H1 (cell line): Measurements from ENCODE around the gene KCNMA1. TPM values are rescaled to one million over a fixed set of nuclear protein-coding genes. Genes with fewer than 3 reads are reported as not detected.

ENCODE experiments used
- CTCF ChIA-PET: fragments of 300-600 bp; sonication (Branson Sonifier 250); formaldehyde crosslinking; loops from one replicate; lab custom pipeline; 2021; ENCODE audit not compliant: partially characterized antibody; lab: Charles Lee
- POLR2A ChIA-PET: fragments of 300-600 bp; sonication (Branson Sonifier 250); formaldehyde crosslinking; loops from one replicate; lab custom pipeline; 2021; ENCODE audit warnings: inconsistent platforms; ENCODE audit not compliant: partially characterized antibody; lab: Charles Lee
- DNase-seq, 2 experiments: peaks; one replicate each; pipeline versions ENCODE4 v3.0.0 to v3.0.0-alpha.2; 2010 to 2022; ENCODE audit warnings: low spot score in 2 of 2, low read depth in 1 of 2, mixed read lengths in 1 of 2
- FAIRE-seq: peaks from 2 replicates; lab custom pipeline; 2011; peaks lifted over from hg19 to GRCh38; lab: Jason Lieb, UNC
- H2AFZ ChIP-seq: 2 replicates; pipeline ENCODE4 v1.8.1; 2012; ENCODE audit warnings: low read length, inconsistent platforms
- H2AK5ac ChIP-seq: 2 replicates; pipeline ENCODE4 v1.6.1; 2013; ENCODE audit warnings: low read depth, low read length
- H2BK120ac ChIP-seq: replicated peaks from 2 replicates; pipeline ENCODE3; 2013; ENCODE audit warnings: low read depth, low read length, inconsistent platforms
- H2BK12ac ChIP-seq: 2 replicates; pipeline ENCODE4 v1.6.1; 2013; ENCODE audit warnings: low read depth, low read length
- H2BK15ac ChIP-seq: 2 replicates; pipeline ENCODE4 v1.6.1; 2013; ENCODE audit warnings: low read length
- H2BK20ac ChIP-seq: 2 replicates; pipeline ENCODE4 v1.6.1; 2013; ENCODE audit warnings: low read length
- H2BK5ac ChIP-seq: 2 replicates; pipeline ENCODE4 v1.6.1; 2013; ENCODE audit warnings: low read depth, low read length
- H3K14ac ChIP-seq: 2 replicates; pipeline ENCODE4 v1.6.1; 2013; ENCODE audit warnings: inconsistent platforms; ENCODE audit not compliant: insufficient read length
- H3K18ac ChIP-seq: 2 replicates; pipeline ENCODE4 v1.6.1; 2013; ENCODE audit warnings: low read length; ENCODE audit errors: extremely low read depth
- H3K23ac ChIP-seq: 2 replicates; pipeline ENCODE4 v1.6.1; 2013; ENCODE audit warnings: inconsistent platforms; ENCODE audit not compliant: insufficient read length
- H3K23me2 ChIP-seq: 2 replicates; pipeline ENCODE4 v1.6.1; 2013; ENCODE audit warnings: low read depth, low read length
- H3K27ac ChIP-seq: 2 replicates; pipeline ENCODE4 v1.6.1; 2011; ENCODE audit warnings: low read depth, low read length, inconsistent platforms
- H3K27me3 ChIP-seq, 4 experiments: replicated peaks in 1 of 4; 1 replicate in 1 of 4; 2 replicates in 3 of 4; pipeline versions ENCODE4 v1.6.1 to v1.8.1; 2011 to 2013; ENCODE audit warnings: low read length in 3 of 4, mild to moderate bottlenecking in 3 of 4, inconsistent platforms in 2 of 4, mixed read lengths in 2 of 4, moderate library complexity in 1 of 4; ENCODE audit not compliant: control insufficient read depth in 3 of 4, insufficient read depth in 3 of 4; ENCODE audit errors: extremely low read depth in 1 of 4
- H3K36me3 ChIP-seq, 4 experiments: 2 replicates each; pipeline versions ENCODE4 v1.6.1 to v1.8.1; 2011 to 2013; ENCODE audit warnings: mild to moderate bottlenecking in 4 of 4, low read length in 3 of 4, moderate library complexity in 2 of 4, control low read depth in 1 of 4, inconsistent platforms in 1 of 4; ENCODE audit not compliant: insufficient read depth in 4 of 4, control insufficient read depth in 2 of 4
- H3K4ac ChIP-seq: replicated peaks from 2 replicates; pipeline ENCODE3; 2013; ENCODE audit warnings: low read length, low read depth, mixed read lengths, inconsistent platforms; ENCODE audit not compliant: insufficient read length
- H3K4me1 ChIP-seq, 4 experiments: replicated peaks in 1 of 4; 1 replicate in 1 of 4; 2 replicates in 3 of 4; pipeline versions ENCODE4 v1.6.1 to v1.8.1; 2011 to 2013; ENCODE audit warnings: low read length in 3 of 4, inconsistent platforms in 2 of 4, mixed read lengths in 1 of 4; ENCODE audit not compliant: insufficient read depth in 4 of 4, control insufficient read depth in 3 of 4
- H3K4me2 ChIP-seq, 2 experiments: 2 replicates each; pipeline versions ENCODE4 v1.6.1 to v1.8.1; 2011 to 2013; ENCODE audit warnings: low read depth in 2 of 2, low read length in 2 of 2, control low read depth in 1 of 2, inconsistent platforms in 1 of 2, mild to moderate bottlenecking in 1 of 2; ENCODE audit not compliant: insufficient read depth in 1 of 2
- H3K4me3 ChIP-seq, 4 experiments: fragments of 200-600, 300-600 bp in 1 of 4; sonication (generic), shearing (Covaris generic), sonication (Bioruptor Twin) in 1 of 4; 2 replicates each; pipeline versions ENCODE4 v1.5.1 to v1.8.1; 2011 to 2016; ENCODE audit warnings: low read length in 4 of 4, low read depth in 3 of 4, control low read depth in 2 of 4, inconsistent platforms in 2 of 4, mild to moderate bottlenecking in 2 of 4, mixed read lengths in 1 of 4, moderate library complexity in 1 of 4; ENCODE audit not compliant: insufficient read depth in 2 of 4; ENCODE audit errors: extremely low read depth in 1 of 4
- H3K56ac ChIP-seq: replicated peaks from 2 replicates; pipeline ENCODE3; 2013; ENCODE audit warnings: low read depth, mild to moderate bottlenecking, mixed read lengths, low read length, inconsistent platforms; ENCODE audit not compliant: insufficient read length
- H3K79me1 ChIP-seq: 2 replicates; pipeline ENCODE4 v1.6.1; 2013; ENCODE audit warnings: low read depth, low read length, control low read depth
- H3K79me2 ChIP-seq, 2 experiments: 2 replicates each; pipeline versions ENCODE4 v1.6.1 to v1.8.1; 2012 to 2013; ENCODE audit warnings: low read length in 2 of 2, mild to moderate bottlenecking in 2 of 2, inconsistent platforms in 1 of 2; ENCODE audit not compliant: insufficient read depth in 2 of 2, control insufficient read depth in 1 of 2
- H3K9ac ChIP-seq, 4 experiments: replicated peaks in 1 of 4; 1 replicate in 1 of 4; 2 replicates in 3 of 4; pipeline versions ENCODE4 v1.6.1 to v1.8.1; 2011 to 2013; ENCODE audit warnings: low read depth in 3 of 4, low read length in 3 of 4, control low read depth in 2 of 4, mild to moderate bottlenecking in 2 of 4, moderate library complexity in 2 of 4, inconsistent platforms in 1 of 4; ENCODE audit errors: extremely low read depth in 1 of 4
- H3K9me3 ChIP-seq, 2 experiments: 2 replicates each; pipeline versions ENCODE4 v1.6.1 to v1.8.1; 2012 to 2013; ENCODE audit warnings: mild to moderate bottlenecking in 2 of 2, moderate library complexity in 2 of 2, control low read depth in 1 of 2, inconsistent platforms in 1 of 2, low read depth in 1 of 2, low read length in 1 of 2, mixed read lengths in 1 of 2; ENCODE audit not compliant: insufficient read depth in 2 of 2
- H4K20me1 ChIP-seq, 2 experiments: replicated peaks in 1 of 2; 2 replicates each; pipeline versions ENCODE3 to v1.8.1; 2011 to 2013; ENCODE audit warnings: inconsistent platforms in 2 of 2, low read length in 2 of 2, mild to moderate bottlenecking in 1 of 2; ENCODE audit not compliant: insufficient read depth in 2 of 2, control insufficient read depth in 1 of 2
- H4K5ac ChIP-seq: 2 replicates; pipeline ENCODE4 v1.6.1; 2013; ENCODE audit warnings: low read length, low read depth, mixed read lengths, inconsistent platforms; ENCODE audit not compliant: insufficient read length
- H4K8ac ChIP-seq: 2 replicates; pipeline ENCODE4 v1.8.0; 2013; ENCODE audit warnings: mild to moderate bottlenecking, moderate library complexity, low read length, inconsistent platforms; ENCODE audit not compliant: insufficient read depth; ENCODE audit errors: extremely low read depth
- H4K91ac ChIP-seq: replicated peaks from 2 replicates; pipeline ENCODE3; 2013; ENCODE audit warnings: low read length, mixed read lengths, inconsistent platforms; ENCODE audit not compliant: insufficient read length
- CBX5 ChIP-seq: fragments of 300-800, 300-1000 bp; sonication (generic); IDR thresholded peaks from 2 replicates; pipeline ENCODE4 v1.7.1; 2016; ENCODE audit warnings: antibody characterized with exemption, low read length, low read depth
- CHD1 ChIP-seq: IDR thresholded peaks from 2 replicates; pipeline ENCODE4 v1.6.1; 2012; ENCODE audit warnings: low read depth, low read length, improper control_type of control experiment
- CREB1 ChIP-seq: IDR thresholded peaks from 2 replicates; pipeline ENCODE4 v1.6.1; 2012; ENCODE audit warnings: inconsistent platforms
- EGR1 ChIP-seq: IDR thresholded peaks from 2 replicates; pipeline ENCODE4 v1.6.1; 2011; ENCODE audit warnings: low read depth, low read length, borderline replicate concordance
- FOSL1 ChIP-seq: IDR thresholded peaks from 2 replicates; pipeline ENCODE4 v1.6.1; 2011; ENCODE audit warnings: mild to moderate bottlenecking, low read depth, low read length, moderate library complexity; ENCODE audit not compliant: insufficient read depth
- HDAC6 ChIP-seq: IDR thresholded peaks from one replicate; pipeline ENCODE4 v1.7.1; 2012; ENCODE audit warnings: low read depth, mild to moderate bottlenecking, inconsistent platforms, low read length, moderate library complexity
- JUN ChIP-seq: IDR thresholded peaks from 2 replicates; pipeline ENCODE4 v1.6.1; 2011; ENCODE audit warnings: low read depth, mild to moderate bottlenecking, improper control_type of control experiment, low read length
- JUND ChIP-seq: IDR thresholded peaks from 2 replicates; pipeline ENCODE4 v1.6.1; 2011; ENCODE audit warnings: mild to moderate bottlenecking, improper control_type of control experiment, low read length
- MAFK ChIP-seq: IDR thresholded peaks from 2 replicates; pipeline ENCODE4 v1.6.1; 2012; ENCODE audit warnings: low read depth, mild to moderate bottlenecking, improper control_type of control experiment, low read length
- RXRA ChIP-seq: IDR thresholded peaks from 2 replicates; pipeline ENCODE4 v1.6.1; 2011; ENCODE audit warnings: low read depth, mild to moderate bottlenecking, low read length, moderate library complexity; ENCODE audit not compliant: insufficient read depth
- TAF1 ChIP-seq: IDR thresholded peaks from 2 replicates; pipeline ENCODE4 v1.6.1; 2011; ENCODE audit warnings: mild to moderate bottlenecking, low read depth, low read length
- YY1 ChIP-seq: IDR thresholded peaks from 2 replicates; pipeline ENCODE4 v1.6.1; 2011; ENCODE audit warnings: low read depth, mild to moderate bottlenecking, low read length
- whole genome bisulfite sequencing, 2 experiments: shearing (Covaris generic) in 1 of 2; methylation state at CpG; one replicate each; pipeline versions ENCODE4 v1.1.6 to v1.1.7; 2013 to 2015; ENCODE audit warnings: low lambda C conversion rate in 2 of 2, mixed read lengths in 2 of 2, inconsistent platforms in 1 of 2, low coverage in 1 of 2, missing lambda C conversion rate in 1 of 2; ENCODE audit not compliant: insufficient replicate concordance in 2 of 2, insufficient coverage in 1 of 2, insufficient read length in 1 of 2; ENCODE audit errors: extremely low coverage in 1 of 2, missing lambda C conversion rate in 1 of 2; 5-methylcytosine and 5-hydroxymethylcytosine counted together
- polyA plus RNA-seq, 7 experiments: library from polyadenylated mRNA; depleted of rRNA in 3 of 7; stranded (reverse) in 5 of 7; unstranded in 2 of 7; fragments of >200 nt in 5 of 7; fragments of 200-250 nt in 2 of 7; gene quantifications; 1 replicate in 5 of 7; 2 replicates in 1 of 7; 4 replicates in 1 of 7; pipeline versions ENCODE4 v1.2.1 to v1.2.3, GENCODE V29; 2011 to 2013; ENCODE audit warnings: missing spikeins in 2 of 7, mixed read lengths in 2 of 7
- total RNA-seq: library from RNA; stranded (reverse); fragmentation: NEBNext Ultra II Directional; extraction: Animal tissue kit (Norgen Biotek cat#: 25700); gene quantifications from 2 replicates; pipeline ENCODE4 v1.2.1, GENCODE V29; 2021
- TF ChIP-seq, protein P1 (sequence below): IDR thresholded peaks from 2 replicates; pipeline ENCODE4 v1.6.1; 2012; ENCODE audit warnings: inconsistent platforms

The KCNMA1 gene
- total and polyA plus RNA-seq, 2 of the 8 experiments (the other 6 are each of a cell fraction or from before 2014, with no cell fraction given) = 10.2 to 11.1 TPM

DNA sequence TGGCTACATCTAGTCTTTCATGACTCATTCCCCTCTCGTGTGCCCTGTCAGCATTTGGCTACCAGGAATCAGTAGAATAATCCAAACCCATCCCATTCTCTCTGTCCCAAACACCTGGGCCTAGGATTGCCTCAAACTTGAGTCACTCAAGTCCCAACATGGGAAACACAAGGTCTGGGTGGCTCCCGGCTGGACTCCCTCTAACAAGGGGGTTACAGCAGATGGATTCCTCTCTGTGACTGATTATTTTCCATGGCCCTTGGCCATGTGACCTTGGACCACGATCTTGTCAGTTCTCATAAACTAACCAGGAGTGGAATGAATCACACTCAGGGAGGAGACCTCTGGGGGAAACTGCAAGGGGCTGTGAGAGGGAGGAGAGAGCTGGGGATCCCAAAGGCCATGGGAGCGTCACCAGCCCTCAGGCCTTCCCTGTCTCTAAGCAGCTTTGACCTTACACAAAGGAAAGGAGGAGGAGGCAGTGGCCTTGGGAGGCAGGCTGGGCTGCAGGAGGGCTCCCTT lies 533.1 kb downstream of the KCNMA1 start:
- Histone ChIP-seq H3K27ac (no peak overlapping the region), H2BK15ac (no peak overlapping the region), H3K18ac (no peak overlapping the region), H3K79me2 (no peaks in the 10 kb centered on the region), H4K8ac (no peak overlapping the region), H2BK5ac (no peak overlapping the region), H3K4ac (no peak overlapping the region), H2AFZ (no peak overlapping the region), H3K4me1 (peaks cover 1 to 7% (median 5%) of the 10 kb centered on the region in 4 experiments; a peak in 6 of 7 replicates), H4K5ac (no peak overlapping the region), H3K9me3 (no peaks in the 10 kb centered on the region), H2AK5ac (peak overlapping the region; percentile 34; the same call in 1 of the 2 replicates), H2BK20ac (no peak overlapping the region), H2BK120ac (no peak overlapping the region), H3K9ac (no peak overlapping the region), H3K14ac (no peak overlapping the region), H3K36me3 (no peaks in the 10 kb centered on the region), H3K23ac (no peak overlapping the region), H3K23me2 (no peaks in the 10 kb centered on the region), H2BK12ac (no peak overlapping the region), H4K20me1 (no peaks in the 10 kb centered on the region), H3K56ac (no peak overlapping the region), H3K4me2 (no peak overlapping the region), H3K27me3 (no peaks in the 10 kb centered on the region), H4K91ac (no peak overlapping the region), H3K4me3 (no peak overlapping the region), H3K79me1 (no peaks in the 10 kb centered on the region)
- ChIA-PET CTCF (interaction anchor here (1.1 kb wide), 1 partner anchor 66 kb away, joined by 4 read pairs; no protein-coding TSS in a partner anchor), POLR2A (no interaction called here)
- DNase-seq = no peak
- 95% methylated on average over 4 of the region's 4 CpGs; no CpG with 5 or more reads in 1 of the 2 experiments for WGBS, 2 experiments
- TF ChIP-seq RXRA = no peak
- TF ChIP-seq EGR1 = no peak
- no peak for TF ChIP-seq CBX5
- no peak for TF ChIP-seq JUN
- TF ChIP-seq YY1 = no peak
- no peak for TF ChIP-seq HDAC6
- no peak for TF ChIP-seq TAF1
- no peak for TF ChIP-seq JUND
- no peak for TF ChIP-seq CREB1
- TF ChIP-seq CHD1 = no peak
- TF ChIP-seq, protein P1, sequence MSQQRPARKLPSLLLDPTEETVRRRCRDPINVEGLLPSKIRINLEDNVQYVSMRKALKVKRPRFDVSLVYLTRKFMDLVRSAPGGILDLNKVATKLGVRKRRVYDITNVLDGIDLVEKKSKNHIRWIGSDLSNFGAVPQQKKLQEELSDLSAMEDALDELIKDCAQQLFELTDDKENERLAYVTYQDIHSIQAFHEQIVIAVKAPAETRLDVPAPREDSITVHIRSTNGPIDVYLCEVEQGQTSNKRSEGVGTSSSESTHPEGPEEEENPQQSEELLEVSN = no peak
- TF ChIP-seq MAFK = no peak
- TF ChIP-seq FOSL1 = no peak
- FAIRE-seq = no peak
